ENCODE data around the gene IFT88.

IFT88 gene

GRCh38 chr13:20718958-20719566 is 152.1 kb downstream of the IFT88 start:
- no peak overlapping the region for H3K4me3 ChIP-seq (ENCODE audit: low read depth, low read length)
- no peak for DNase-seq (ENCODE audit: low read depth)
- TF ChIP-seq MYC (IDR thresholded peaks at IDR 0.05; ENCODE audit: low read depth, low read length) = no peak
- no peak for TF ChIP-seq MAX (IDR thresholded peaks at IDR 0.05; ENCODE audit: low read depth, low read length)
- TF ChIP-seq POLR2A (IDR thresholded peaks at IDR 0.05; ENCODE audit: extremely low read depth, insufficient read length) = no peak
- TF ChIP-seq CTCF (IDR thresholded peaks at IDR 0.05; ENCODE audit: low read depth, low read length) = no peak

- no peak for DNase-seq (ENCODE audit: low read depth)
- no peak for TF ChIP-seq CTCF (IDR thresholded peaks at IDR 0.05; ENCODE audit: low read depth, low read length)
- TF ChIP-seq POLR2A (IDR thresholded peaks at IDR 0.05; ENCODE audit: extremely low read depth, insufficient read length) = no peak
- no peak for TF ChIP-seq MYC (IDR thresholded peaks at IDR 0.05; ENCODE audit: low read depth, low read length)
- TF ChIP-seq MAX (IDR thresholded peaks at IDR 0.05; ENCODE audit: low read depth, low read length) = no peak
- H3K4me3 ChIP-seq (ENCODE audit: low read depth, low read length) = no peak overlapping the region
Observed at GRCh38 chr13:20719783-20720182, 152.8 kb downstream of the IFT88 start.

- H3K4me3 ChIP-seq (ENCODE audit: low read depth, low read length) = no peak overlapping the region
- no peak for DNase-seq (ENCODE audit: low read depth)
- no peak for TF ChIP-seq MYC (IDR thresholded peaks at IDR 0.05; ENCODE audit: low read depth, low read length)
- no peak for TF ChIP-seq POLR2A (IDR thresholded peaks at IDR 0.05; ENCODE audit: extremely low read depth, insufficient read length)
- no peak for TF ChIP-seq CTCF (IDR thresholded peaks at IDR 0.05; ENCODE audit: low read depth, low read length)
- TF ChIP-seq MAX (IDR thresholded peaks at IDR 0.05; ENCODE audit: low read depth, low read length) = no peak
Observed at GRCh38 chr13:20720499-20720898, 153.5 kb downstream of the IFT88 start.

GRCh38 chr13:20721058-20721453 is 154.1 kb downstream of the IFT88 start:
- no peak overlapping the region for H3K4me3 ChIP-seq (ENCODE audit: low read depth, low read length)
- DNase-seq (ENCODE audit: low read depth) = no peak
- TF ChIP-seq POLR2A (IDR thresholded peaks at IDR 0.05; ENCODE audit: extremely low read depth, insufficient read length) (no peak), MYC (IDR thresholded peaks at IDR 0.05; ENCODE audit: low read depth, low read length) (no peak), CTCF (IDR thresholded peaks at IDR 0.05; ENCODE audit: low read depth, low read length) (no peak), MAX (IDR thresholded peaks at IDR 0.05; ENCODE audit: low read depth, low read length) (no peak)

GRCh38 chr13:20721454-20722357 is 154.7 kb downstream of the IFT88 start:
- H3K4me3 ChIP-seq (ENCODE audit: low read depth, low read length) = no peak overlapping the region
- DNase-seq (ENCODE audit: low read depth) = no peak
- TF ChIP-seq MAX (IDR thresholded peaks at IDR 0.05; ENCODE audit: low read depth, low read length) (no peak), CTCF (IDR thresholded peaks at IDR 0.05; ENCODE audit: low read depth, low read length) (no peak), MYC (IDR thresholded peaks at IDR 0.05; ENCODE audit: low read depth, low read length) (no peak), POLR2A (IDR thresholded peaks at IDR 0.05; ENCODE audit: extremely low read depth, insufficient read length) (no peak)

Data from NB4 (cell line).